Activated naive CD8-positive, alpha-beta T cell treated with anti-CD3 and anti-CD28 coated beads for 36 hours (primary cell): Measurements from ENCODE around the gene RABL6. TPM values are rescaled to one million over a fixed set of nuclear protein-coding genes. Genes with fewer than 3 reads are reported as not detected.
"Not testable (repeated sequence)": the region's sequence is repeated elsewhere in the genome, so short reads cannot be mapped to it uniquely, and the experiment has no call there.

Experiments used
- DNase-seq: peaks from one replicate; pipeline ENCODE4 v3.0.0; 2021
- H3K27ac Mint-ChIP-seq: one replicate; pipeline ENCODE4 v1.8.0; 2022; ENCODE audit warnings: mild to moderate bottlenecking, moderate library complexity, mixed read lengths
- H3K27me3 Mint-ChIP-seq: one replicate; pipeline ENCODE4 v1.8.0; 2022; ENCODE audit warnings: mild to moderate bottlenecking, mixed read lengths
- H3K36me3 Mint-ChIP-seq: one replicate; pipeline ENCODE4 v1.8.0; 2021; ENCODE audit warnings: mild to moderate bottlenecking, mixed read lengths
- H3K4me1 Mint-ChIP-seq: one replicate; pipeline ENCODE4 v1.8.0; 2021; ENCODE audit warnings: mixed read lengths
- H3K4me3 Mint-ChIP-seq: one replicate; pipeline ENCODE4 v1.8.0; 2022; ENCODE audit warnings: mild to moderate bottlenecking, moderate library complexity, mixed read lengths
- H3K9me3 Mint-ChIP-seq: one replicate; pipeline ENCODE4 v1.8.0; 2022; ENCODE audit warnings: mixed read lengths
- total RNA-seq, 2 experiments: library from RNA; stranded (reverse); gene quantifications; one replicate each; pipeline ENCODE4 v1.2.3, GENCODE V29; 2021

Gene RABL6
- total RNA-seq, 2 experiments from 2014 or later, result 87.0 to 88.3 TPM

DNA sequence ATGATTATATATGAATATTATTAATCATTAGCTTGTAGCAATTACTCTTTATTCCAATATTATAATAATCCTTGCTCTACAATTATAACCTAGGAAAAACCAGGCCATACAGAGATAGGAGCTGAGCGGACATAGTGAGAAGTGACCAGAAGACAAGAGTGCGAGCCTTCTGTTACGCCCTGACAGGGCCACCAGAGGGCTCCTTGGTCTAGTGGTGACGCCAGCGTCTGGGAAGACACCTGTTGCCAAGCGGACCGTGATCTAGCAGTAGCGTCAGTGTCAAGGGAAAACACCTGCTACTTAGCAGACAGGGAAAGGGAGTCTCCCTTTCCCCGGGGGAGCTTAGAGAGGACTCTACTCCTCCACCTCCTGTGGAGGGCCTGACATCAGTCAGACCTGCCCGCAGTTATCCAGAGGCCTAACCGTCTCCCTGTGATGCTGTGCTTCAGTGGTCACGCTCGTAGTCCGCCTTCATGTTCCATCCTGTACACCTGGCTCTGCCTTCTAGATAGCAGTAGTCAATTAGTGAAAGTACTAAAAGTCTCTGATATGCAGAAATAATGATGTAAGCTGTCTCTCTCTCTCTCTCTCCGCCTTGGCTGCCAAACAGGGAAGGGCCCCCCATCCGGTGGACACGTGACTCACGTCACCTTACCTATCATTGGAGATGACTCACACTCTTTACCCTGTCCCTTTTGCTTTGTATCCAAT lies 41.2 kb upstream of the RABL6 start:
- peak overlapping the region; percentile 47 for H3K4me3 Mint-ChIP-seq
- H3K27me3 Mint-ChIP-seq, result peaks cover 47% of the 10 kb centered on the region
- peak; percentile 65 for DNase-seq
- not testable (repeated sequence) for H3K36me3 Mint-ChIP-seq, H3K9me3 Mint-ChIP-seq
- peaks cover 16% of the 10 kb centered on the region for H3K4me1 Mint-ChIP-seq
- peak overlapping the region; percentile 73 for H3K27ac Mint-ChIP-seq

DNA sequence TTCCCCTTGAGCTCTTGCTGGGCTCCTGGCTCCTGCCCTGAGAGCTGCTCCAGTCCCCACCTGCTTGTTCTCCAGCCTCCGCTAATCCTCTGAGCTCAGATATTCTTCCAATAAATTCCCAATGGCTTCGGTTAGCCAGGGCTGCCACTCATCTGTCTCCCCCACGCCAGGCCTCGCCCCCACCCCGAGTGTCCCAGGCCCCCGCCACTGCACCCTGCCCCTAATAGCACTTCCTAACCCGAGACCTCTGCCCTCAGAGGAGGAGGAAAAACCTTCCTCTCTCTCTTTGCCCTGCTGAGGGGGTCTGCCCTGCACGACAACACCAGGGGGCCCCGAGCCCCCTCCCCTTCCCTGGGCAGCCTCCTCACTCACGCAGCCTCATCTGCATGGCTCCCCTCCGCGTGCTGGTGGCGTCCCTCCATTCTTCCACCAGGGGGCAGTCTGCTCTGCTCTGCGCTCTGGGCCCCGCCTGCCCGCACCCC lies 38.0 kb upstream of the RABL6 start:
- H3K27me3 Mint-ChIP-seq, result peaks cover 43% of the 10 kb centered on the region
- no peak overlapping the region for H3K27ac Mint-ChIP-seq
- H3K4me1 Mint-ChIP-seq, result peaks cover 18% of the 10 kb centered on the region
- peaks cover 8% of the 10 kb centered on the region for H3K9me3 Mint-ChIP-seq
- H3K36me3 Mint-ChIP-seq, result no peaks in the 10 kb centered on the region
- H3K4me3 Mint-ChIP-seq, result no peak overlapping the region
- peak; percentile 61 for DNase-seq

DNA sequence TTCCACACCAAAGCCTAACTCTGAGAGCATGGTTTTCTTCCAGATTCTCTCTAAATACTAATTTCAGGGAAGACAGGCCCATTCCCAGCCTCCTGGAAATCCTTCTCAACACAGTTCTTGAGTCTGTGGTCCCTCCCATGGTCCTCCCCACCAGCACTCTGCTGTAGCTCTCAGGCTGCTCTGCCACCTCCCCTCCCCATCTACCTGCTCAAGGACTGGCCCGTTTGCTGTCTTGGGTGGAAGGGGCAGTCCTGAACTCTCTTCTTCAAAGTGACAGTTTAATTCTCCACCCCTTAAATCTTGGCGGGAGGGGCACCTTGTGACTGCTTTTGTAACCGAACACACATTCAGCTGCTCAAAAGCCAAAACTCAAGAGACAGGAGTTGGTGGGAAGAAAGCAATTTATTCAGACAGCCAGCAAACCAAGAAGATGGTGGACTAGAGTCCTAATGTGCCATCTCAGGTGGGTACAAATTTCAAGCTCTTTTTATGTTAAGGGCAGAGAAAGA lies 35.8 kb upstream of the RABL6 start:
- H3K9me3 Mint-ChIP-seq, result peaks cover 8% of the 10 kb centered on the region
- H3K4me1 Mint-ChIP-seq, result peaks cover 8% of the 10 kb centered on the region
- no peak overlapping the region for H3K27ac Mint-ChIP-seq
- H3K27me3 Mint-ChIP-seq, result peaks cover 34% of the 10 kb centered on the region
- DNase-seq, result no peak
- H3K4me3 Mint-ChIP-seq, result no peak overlapping the region
- H3K36me3 Mint-ChIP-seq, result no peaks in the 10 kb centered on the region

DNA sequence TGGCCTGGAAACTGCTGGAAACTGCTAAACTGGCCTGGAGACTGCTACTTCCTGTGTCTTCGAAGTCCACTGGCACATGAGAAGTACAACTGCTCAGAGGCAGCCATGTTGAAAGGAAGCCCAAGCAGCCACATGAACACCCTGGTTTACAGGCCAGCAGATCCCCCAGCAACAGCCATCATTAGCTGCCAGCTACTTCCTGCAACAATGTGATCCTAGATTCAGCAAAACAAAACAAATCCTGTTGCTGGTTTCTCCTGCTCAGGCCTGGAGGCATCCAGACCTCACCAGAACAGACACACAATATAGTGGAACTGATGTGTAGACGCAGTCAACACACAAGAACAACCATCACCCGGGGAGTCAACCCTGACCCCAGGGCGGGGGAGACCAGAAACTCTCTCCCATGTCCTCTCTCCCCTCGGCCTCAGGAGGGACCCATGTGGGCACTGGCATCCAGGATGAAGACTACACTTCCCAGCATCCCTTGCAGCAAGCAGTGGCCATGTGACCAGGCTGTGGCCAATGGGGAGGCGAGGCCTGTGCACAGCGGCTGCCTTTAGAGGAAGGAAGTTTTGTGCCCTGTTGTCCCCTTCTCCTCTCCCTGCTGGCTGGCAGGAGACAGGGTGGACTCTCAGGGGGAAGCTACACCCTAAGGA lies 34.2 kb upstream of the RABL6 start:
- Mint-ChIP-seq H3K4me1 (peaks cover 5% of the 10 kb centered on the region), H3K27ac (no peak overlapping the region), H3K4me3 (no peak overlapping the region), H3K27me3 (peaks cover 27% of the 10 kb centered on the region), H3K9me3 (peaks cover 8% of the 10 kb centered on the region), H3K36me3 (no peaks in the 10 kb centered on the region)
- peak; percentile 37 for DNase-seq

DNA sequence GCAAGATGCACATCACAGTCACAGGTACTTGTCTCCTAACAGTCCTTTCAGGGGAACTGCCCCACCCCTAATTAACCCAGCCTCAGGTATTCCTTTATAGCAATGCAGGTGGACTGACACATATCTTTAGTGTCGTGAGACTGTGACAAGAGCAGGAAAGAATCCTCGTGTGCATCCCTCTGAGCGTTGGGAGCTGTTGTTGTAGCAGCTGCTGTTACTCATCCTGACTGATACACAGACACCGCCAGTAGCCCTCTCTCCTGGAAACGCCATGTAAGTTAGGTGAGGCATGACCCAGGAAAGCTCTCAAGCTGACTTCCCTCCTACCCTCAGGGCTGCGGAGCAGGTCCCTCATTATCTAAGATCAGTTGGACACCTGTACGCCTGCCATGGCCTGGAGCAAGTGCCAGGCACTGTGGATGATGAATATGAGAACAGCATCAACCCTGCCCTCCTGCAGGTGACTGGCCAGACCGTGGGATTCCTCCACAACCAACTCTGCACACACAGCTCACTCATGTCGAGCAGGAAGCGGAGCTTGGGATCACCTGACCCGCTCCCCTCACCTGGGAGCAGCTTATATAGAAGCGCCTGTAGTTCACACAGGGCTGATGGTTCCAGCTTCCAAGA lies 33.2 kb upstream of the RABL6 start:
- no peak overlapping the region for H3K4me3 Mint-ChIP-seq
- DNase-seq, result no peak
- H3K27me3 Mint-ChIP-seq, result peaks cover 27% of the 10 kb centered on the region
- no peaks in the 10 kb centered on the region for H3K36me3 Mint-ChIP-seq
- H3K9me3 Mint-ChIP-seq, result peaks cover 8% of the 10 kb centered on the region
- H3K27ac Mint-ChIP-seq, result no peak overlapping the region
- H3K4me1 Mint-ChIP-seq, result peaks cover 5% of the 10 kb centered on the region

DNA sequence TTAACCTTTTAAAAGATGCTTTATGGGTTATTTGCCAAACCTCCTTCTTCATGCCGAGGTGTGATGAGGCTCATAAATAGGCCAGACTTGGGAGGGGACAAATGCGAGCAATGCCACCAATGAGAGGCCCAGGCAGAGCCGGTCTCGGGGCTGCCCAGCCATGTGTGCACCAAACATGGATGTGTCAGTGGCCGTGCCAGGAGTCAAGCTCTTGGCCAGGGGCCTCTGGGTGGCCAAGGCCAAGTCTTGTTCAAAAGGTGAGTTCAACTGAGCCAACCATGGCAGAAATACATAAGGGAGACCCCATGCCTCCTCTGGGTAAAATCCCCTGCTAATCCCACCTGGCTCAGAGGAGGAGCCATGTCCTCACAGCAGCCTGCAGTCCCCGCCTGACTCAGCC lies 32.6 kb upstream of the RABL6 start:
- H3K36me3 Mint-ChIP-seq, result no peaks in the 10 kb centered on the region
- no peak overlapping the region for H3K4me3 Mint-ChIP-seq
- no peak overlapping the region for H3K27ac Mint-ChIP-seq
- peaks cover 2% of the 10 kb centered on the region for H3K4me1 Mint-ChIP-seq
- DNase-seq, result no peak
- H3K9me3 Mint-ChIP-seq, result peaks cover 8% of the 10 kb centered on the region
- H3K27me3 Mint-ChIP-seq, result peaks cover 21% of the 10 kb centered on the region

DNA sequence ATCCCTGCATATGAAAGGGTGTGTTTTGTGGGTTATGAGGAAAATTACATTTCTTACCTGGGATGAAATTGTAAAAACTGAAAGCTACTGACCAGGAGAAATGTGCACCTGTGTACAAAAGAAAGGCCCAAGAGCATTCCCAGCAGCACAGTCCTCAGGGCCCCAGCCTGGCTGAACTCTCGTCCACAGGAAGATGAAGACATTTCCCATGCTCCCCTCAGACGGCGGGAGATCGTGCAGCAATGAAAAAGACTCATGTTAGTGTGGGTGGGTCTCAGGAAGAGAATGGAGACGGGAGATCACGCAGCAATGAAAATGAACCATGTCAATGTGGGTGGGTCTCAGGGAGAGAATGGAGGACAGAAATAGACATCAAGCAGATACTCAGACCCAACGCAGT lies 30.8 kb upstream of the RABL6 start:
- no peak for DNase-seq
- Mint-ChIP-seq H3K27me3 (peaks cover 11% of the 10 kb centered on the region), H3K27ac (no peak overlapping the region), H3K4me1 (peaks cover 2% of the 10 kb centered on the region), H3K4me3 (no peak overlapping the region), H3K36me3 (no peaks in the 10 kb centered on the region), H3K9me3 (peaks cover 8% of the 10 kb centered on the region)

DNA sequence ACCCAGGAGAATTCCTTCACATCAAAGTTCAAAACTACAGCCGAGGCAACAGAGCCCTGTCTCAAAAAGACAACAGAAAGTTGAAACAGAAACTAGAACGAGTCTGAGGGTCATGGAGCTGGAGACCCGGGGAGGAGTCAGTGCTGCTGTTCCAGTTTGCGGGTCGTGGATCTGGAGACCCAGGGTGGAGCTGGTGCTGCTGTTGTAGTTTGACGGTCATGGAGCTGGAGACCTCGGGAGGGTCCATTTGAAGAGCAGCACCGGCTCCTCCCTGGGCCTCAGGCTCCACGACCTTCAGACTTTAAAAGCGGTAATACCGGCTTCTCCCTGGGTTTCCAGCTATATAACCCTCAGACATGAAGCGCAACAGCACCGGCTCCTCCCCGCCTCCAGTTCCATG lies 30.4 kb upstream of the RABL6 start:
- H3K27me3 Mint-ChIP-seq, result peaks cover 11% of the 10 kb centered on the region
- DNase-seq, result no peak
- H3K27ac Mint-ChIP-seq, result no peak overlapping the region
- peaks cover 8% of the 10 kb centered on the region for H3K9me3 Mint-ChIP-seq
- peaks cover 2% of the 10 kb centered on the region for H3K4me1 Mint-ChIP-seq
- no peaks in the 10 kb centered on the region for H3K36me3 Mint-ChIP-seq
- H3K4me3 Mint-ChIP-seq, result no peak overlapping the region

DNA sequence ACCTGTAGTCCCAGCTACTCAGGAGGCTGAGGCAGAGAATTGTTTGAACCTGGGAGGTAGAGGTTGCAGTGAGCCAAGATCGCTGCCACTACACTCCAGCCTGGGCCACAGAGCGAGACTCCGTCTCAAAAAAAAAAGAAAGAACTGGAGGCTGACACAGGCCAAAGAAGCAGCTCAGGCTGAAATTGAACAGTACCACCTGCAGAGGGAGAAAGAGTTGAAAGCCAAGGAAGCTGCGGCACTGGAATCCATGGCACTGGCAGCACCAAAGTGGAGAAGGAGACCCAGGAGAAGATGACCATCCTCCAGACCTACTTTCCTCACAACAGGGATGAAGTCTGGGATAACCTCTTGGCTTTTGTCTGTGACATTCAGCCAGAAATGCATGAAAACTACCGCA lies 27.9 kb upstream of the RABL6 start:
- H3K4me1 Mint-ChIP-seq, result peaks cover 2% of the 10 kb centered on the region
- no peaks in the 10 kb centered on the region for H3K9me3 Mint-ChIP-seq
- H3K4me3 Mint-ChIP-seq, result no peak overlapping the region
- H3K36me3 Mint-ChIP-seq, result no peaks in the 10 kb centered on the region
- H3K27me3 Mint-ChIP-seq, result peaks cover 12% of the 10 kb centered on the region
- no peak overlapping the region for H3K27ac Mint-ChIP-seq
- DNase-seq, result no peak

DNA sequence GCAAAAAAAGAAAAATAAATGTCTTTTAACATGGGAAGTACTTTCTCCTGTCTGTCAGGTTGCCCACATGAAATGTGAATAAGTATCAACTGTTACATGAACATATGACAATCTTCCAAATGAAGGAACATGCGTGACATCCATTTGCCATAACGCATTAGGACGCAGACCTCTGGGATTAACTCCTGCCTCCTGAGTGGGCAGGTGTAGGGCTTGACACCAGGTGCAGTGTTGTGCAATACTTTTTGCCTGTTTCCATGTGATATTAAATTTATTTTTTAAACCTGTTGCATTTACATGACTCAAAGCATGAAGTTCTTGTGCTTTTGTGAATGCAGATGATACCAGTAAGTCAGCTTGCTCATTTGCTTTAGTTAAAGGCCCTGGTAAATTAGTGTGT lies 25.3 kb upstream of the RABL6 start:
- Mint-ChIP-seq H3K27ac (no peak overlapping the region), H3K9me3 (no peaks in the 10 kb centered on the region), H3K36me3 (no peaks in the 10 kb centered on the region), H3K27me3 (peaks cover 16% of the 10 kb centered on the region), H3K4me1 (peaks cover 4% of the 10 kb centered on the region), H3K4me3 (no peak overlapping the region)
- no peak for DNase-seq

DNA sequence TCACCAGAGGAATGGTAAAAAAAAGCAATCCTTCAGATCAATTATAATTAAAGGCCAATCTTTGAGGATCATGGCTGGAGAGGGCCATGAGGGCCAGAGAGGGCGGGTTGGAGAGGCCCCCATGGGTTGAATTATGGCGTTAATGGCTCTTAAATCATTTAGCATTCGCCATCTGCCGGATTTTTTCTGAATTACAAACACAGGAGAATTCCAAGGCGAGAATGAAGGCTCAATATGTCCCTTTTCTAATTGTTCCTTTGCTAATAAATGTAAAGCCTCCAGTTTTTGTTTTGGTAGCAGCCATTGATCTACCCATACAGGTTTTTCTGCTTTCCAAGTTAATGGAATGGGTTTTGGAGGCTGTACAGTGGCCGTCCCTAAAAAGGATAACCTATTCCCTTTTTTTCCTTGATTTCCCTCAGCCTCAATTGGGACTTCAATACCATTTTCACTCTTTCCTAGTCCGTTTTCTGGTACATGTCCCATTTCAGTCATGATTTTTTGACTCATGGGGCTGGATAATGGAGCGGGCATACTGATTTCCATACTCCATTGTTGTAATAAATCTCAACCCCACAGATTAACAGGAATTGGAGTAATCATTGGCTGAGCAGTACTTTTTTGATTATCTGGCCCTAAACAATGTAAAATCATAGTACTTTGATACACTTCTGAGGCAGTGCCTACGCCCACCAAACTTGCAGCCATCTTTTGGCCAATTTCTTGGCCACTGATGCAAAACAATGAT lies 23.3 kb upstream of the RABL6 start:
- Mint-ChIP-seq H3K4me3 (no peak overlapping the region), H3K36me3 (no peaks in the 10 kb centered on the region), H3K27me3 (peaks cover 6% of the 10 kb centered on the region), H3K4me1 (peaks cover 15% of the 10 kb centered on the region), H3K9me3 (no peaks in the 10 kb centered on the region), H3K27ac (no peak overlapping the region)
- no peak for DNase-seq

DNA sequence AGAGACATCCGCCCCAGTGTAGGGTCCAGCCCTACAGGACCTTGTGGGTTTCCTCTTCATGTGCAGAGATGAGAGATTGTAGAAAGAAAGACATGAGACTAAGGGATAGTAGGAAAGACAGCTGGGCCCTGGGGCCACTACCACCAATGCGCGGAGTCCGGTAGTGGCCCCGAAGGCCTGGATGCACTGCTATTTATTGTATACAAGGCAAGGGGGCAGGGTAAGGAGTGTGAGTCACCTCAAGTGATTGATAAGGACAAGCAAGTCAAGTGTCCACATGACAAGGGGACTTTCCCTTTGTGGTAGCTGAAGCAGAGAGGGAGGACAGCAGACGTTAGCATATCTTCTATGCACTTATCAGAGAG lies 22.8 kb upstream of the RABL6 start:
- H3K27ac Mint-ChIP-seq, result no peak overlapping the region
- H3K4me3 Mint-ChIP-seq, result no peak overlapping the region
- DNase-seq, result no peak
- H3K36me3 Mint-ChIP-seq, result no peaks in the 10 kb centered on the region
- peaks cover 6% of the 10 kb centered on the region for H3K27me3 Mint-ChIP-seq
- H3K9me3 Mint-ChIP-seq, result no peaks in the 10 kb centered on the region
- H3K4me1 Mint-ChIP-seq, result peaks cover 15% of the 10 kb centered on the region

DNA sequence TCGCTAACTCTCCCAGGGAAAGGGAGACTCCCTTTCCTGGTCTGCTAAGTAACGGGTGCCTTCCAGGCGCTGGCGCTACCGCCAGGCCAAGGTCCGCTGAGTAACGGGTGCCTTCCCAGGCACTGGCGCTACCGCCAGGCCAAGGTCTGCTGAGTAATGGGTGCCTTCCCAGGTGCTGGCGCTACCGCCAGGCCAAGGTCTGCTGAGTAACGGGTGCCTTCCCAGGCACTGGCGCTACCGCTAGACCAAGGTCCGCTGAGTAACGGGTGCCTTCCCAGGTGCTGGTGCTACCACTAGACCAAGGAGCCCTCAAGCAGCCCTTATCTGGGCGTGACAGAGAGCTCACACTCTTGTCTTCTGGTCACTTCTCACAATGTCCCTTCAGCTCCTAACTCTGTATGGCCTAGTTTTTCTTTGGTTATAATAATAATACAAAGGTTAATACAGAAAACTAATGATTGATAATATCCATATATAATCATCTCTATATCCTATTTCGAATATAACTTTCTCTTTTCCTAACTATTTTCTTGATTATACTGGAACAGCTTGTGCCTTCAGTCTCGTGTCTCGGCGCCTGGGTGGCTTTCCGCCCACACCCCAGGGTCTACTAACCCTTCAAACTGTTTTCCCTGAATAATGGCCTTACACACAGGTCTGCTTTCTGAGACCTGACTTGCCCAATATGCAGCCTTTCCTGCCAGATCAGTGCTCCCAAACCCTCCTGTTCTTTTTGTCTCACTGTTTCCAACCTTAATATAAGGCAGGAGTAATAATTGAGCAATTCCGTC lies 22.0 kb upstream of the RABL6 start:
- DNase-seq, H3K27ac Mint-ChIP-seq, H3K36me3 Mint-ChIP-seq, H3K4me3 Mint-ChIP-seq, H3K27me3 Mint-ChIP-seq, H3K9me3 Mint-ChIP-seq: not testable (repeated sequence)
- H3K4me1 Mint-ChIP-seq, result peaks cover 18% of the 10 kb centered on the region

DNA sequence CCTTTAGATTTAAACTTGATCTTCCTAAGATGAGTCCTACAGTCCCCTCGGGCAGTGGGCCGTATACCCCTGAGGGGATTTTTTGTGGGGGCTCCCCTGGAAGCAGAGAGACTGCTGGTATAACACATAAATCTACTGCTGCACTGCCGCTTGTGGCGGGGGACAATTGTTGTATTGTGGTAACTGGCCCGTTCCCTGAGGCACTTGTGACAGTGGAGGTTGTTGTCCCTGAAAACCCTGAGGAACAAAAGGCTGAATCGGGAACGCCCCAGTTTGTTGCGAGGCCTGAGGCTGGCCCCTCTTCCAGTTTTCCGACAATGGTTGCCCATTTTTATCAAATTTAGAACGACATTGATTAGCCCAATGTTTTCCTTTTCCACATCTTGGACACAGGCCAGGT lies 21.3 kb upstream of the RABL6 start:
- no peaks in the 10 kb centered on the region for H3K36me3 Mint-ChIP-seq
- H3K9me3 Mint-ChIP-seq, result no peaks in the 10 kb centered on the region
- no peak overlapping the region for H3K27ac Mint-ChIP-seq
- no peak overlapping the region for H3K4me3 Mint-ChIP-seq
- peaks cover 6% of the 10 kb centered on the region for H3K27me3 Mint-ChIP-seq
- peaks cover 18% of the 10 kb centered on the region for H3K4me1 Mint-ChIP-seq
- DNase-seq, result no peak
